Measurements from ENCODE around the gene EEF1B2.
"Not testable (repeated sequence)": the region's sequence is repeated elsewhere in the genome, so short reads cannot be mapped to it uniquely, and the experiment has no call there.

The EEF1B2 gene

DNA sequence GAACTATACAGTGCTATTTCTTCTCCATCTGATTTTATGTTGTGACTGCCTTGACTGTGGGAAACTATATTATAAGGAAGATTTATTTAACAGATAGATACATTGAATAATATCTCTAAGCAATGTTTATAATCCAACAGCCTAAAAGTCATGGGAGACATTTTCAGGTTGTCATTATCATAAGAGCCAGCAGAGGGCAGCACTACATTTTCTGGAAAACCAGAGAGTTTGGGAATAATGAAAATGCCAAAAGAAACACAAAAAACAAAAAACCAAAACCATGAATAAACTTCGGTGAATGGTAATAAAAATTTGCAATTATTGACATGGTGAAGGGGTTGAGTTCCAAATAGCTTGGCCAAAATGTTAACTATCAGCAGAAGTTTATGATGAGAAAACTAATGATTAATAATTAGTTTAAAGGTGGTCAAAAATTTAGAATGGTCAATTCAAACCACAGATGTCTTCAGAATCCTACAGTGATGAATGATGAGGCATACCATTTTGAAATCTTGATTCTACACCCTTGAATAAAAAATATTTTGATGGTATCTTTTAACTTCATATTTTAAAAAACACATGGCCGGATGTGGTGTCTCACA is 4.7 kb downstream of the EEF1B2 start:
- peak; percentile 64 for DNase-seq (ENCODE audit: low spot score)

DNA sequence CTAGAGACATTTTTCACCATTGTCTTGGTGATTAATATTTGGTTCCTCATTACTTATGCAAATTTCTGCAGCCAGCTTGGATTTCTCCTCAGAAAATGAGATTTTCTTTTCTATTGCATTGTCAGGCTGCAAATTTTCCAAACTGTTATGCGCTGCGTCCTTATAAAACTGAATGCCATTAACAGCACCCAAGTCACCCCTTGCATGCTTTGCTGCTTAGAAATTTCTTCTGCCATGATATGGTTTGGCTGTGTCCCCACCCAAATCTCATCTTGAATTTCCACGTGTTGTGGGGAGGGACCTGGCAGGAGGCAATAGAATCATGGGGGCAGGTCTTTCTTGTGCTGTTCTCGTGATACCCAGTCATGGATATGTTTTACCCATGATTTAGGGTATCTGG is 8.5 kb downstream of the EEF1B2 start:
- DNase-seq (ENCODE audit: low spot score), result not testable (repeated sequence)

DNA sequence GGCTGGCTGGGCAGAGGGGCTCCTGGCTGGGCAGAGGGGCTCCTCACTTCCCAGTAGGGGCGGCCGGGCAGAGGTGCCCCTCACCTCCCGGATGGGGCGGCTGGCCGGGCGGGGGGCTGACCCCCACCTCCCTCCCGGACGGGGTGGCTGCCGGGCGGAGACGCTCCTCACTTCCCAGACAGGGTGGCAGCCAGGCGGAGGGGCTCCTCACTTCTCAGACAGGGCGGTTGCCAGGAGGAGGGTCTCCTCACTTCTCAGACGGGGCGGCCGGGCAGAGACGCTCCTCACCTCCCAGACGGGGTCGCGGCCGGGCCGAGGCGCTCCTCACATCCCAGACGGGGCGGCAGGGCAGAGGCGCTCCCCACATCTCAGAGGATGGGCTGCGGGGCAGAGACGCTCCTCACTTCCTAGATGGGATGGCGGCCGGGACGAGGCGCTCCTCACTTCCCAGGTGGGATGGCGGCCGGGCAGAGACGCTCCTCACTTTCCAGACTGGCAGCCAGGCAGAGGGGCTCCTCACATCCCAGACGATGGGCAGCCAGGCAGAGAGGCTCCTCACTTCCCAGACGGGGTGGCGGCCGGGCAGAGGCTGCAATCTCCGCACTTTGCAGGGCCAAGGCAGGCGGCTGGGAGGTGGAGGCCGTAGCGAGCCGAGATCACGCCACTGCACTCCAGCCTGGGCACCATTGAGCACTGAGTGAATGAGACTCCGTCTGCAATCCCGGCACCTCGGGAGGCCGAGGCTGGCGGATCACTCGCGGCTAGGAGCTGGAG is 12.1 kb downstream of the EEF1B2 start:
- not testable (repeated sequence) for DNase-seq (ENCODE audit: low spot score)

- DNase-seq (ENCODE audit: low spot score), result no peak
These were observed 13.5 kb downstream of the EEF1B2 start for GRCh38 chr2:206173147-206173546.

DNA sequence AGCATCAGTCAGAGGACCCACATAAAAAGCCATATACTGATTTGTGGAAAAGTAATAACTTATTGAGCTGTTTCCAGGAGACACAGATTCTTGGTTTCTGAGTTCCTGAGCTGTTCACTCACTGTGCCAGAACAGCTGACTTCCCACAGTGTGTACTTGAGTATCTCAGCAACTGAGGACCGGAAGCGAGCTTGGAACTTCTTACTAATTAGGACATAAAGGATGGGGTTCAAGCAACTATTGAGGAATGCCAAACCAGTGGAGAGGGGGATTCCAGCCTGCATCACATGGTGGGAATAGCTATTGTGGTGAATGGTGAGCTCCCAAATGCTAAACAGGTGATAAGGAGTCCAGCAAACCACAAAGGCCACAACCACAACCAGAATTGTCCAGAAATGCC is 16.4 kb downstream of the EEF1B2 start:
- DNase-seq (ENCODE audit: low spot score), result no peak

DNA sequence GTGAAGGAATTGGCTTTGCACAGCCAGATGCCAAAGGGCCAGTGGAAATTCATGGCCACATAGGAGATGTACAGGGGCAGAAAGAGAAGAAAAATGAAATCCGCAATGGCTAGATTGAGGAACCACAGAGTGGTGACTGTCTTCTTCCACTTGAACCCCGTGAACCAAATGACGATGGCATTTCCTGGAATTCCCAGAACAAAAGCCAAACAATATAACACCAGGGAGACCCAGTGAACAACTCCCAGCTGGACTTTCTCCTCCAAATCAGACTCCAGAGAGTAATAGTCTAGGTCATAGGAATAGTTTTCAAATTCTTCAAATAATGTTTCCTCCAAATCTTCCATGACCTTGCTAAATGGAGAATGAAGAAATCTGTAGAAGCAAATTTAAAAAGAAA is 17.2 kb downstream of the EEF1B2 start:
- DNase-seq (ENCODE audit: low spot score), result no peak

- DNase-seq (ENCODE audit: low spot score), result not testable (repeated sequence)
These were observed 21.8 kb downstream of the EEF1B2 start for GRCh38 chr2:206181526-206181925.

GRCh38 chr2:206189691-206190090 is 30.0 kb downstream of the EEF1B2 start:
- no peak for DNase-seq (ENCODE audit: low spot score)

GRCh38 chr2:206190111-206190510 is 30.4 kb downstream of the EEF1B2 start:
- DNase-seq (ENCODE audit: low spot score), result no peak

DNA sequence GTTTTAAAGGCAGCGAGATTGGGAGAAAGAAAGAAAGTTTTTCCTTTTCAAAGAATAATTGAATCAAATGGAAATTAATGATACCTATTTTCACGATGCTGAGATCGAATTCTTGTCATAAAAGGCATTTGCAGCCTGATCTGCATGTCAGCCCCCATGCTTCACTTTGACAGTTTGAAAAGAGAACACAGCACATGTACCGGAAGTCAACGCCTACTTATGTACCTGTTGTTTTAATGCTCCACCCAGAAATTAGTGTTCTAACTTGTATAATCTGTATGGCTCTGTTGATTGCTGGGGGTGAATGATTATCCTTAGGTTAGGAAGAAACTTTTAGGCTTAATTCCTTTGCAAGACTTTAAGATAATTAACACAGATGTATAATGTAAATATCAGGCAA is 31.0 kb downstream of the EEF1B2 start:
- no peak for DNase-seq (ENCODE audit: low spot score)

DNA sequence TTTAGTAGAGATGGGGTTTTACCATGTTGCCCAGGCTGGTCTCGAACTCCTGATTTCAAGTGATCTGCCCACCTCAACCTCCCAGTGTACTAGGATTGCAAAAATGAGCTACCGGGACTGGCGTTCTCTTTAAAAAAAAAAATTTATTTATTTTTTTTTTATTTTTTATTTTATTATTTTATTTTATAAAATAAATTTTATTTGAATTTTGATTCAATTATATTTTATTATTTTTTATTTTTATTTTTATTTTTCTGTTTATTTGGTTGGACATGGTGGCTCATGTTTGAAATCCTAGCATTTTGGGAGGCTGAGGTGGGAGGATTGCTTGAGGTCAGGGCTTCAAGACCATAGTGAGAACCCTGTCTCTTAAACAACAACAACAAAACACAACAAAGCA is 32.5 kb downstream of the EEF1B2 start:
- no peak for DNase-seq (ENCODE audit: low spot score)

GRCh38 chr2:206193671-206194357 is 34.1 kb downstream of the EEF1B2 start:
- DNase-seq (ENCODE audit: low spot score), result no peak

DNA sequence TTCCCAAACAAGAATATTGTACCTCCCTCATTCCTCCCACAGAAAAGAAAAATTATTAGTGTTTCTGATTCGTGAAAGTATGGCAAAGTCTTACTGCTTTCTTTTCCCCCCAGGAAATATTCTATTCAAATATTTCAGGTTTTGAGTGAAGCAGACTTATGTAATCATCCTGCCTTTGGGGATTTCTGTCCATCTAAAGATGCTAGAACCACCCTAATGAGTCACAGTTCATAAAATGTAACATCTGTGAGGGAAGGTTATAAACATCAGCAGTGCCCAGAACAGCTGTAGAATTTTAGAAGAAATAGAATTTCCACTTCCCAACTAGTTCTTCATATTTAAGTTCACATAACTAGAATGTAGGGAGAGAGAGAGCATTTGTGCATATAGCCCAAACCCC is 39.0 kb downstream of the EEF1B2 start:
- no peak for DNase-seq (ENCODE audit: low spot score)

DNA sequence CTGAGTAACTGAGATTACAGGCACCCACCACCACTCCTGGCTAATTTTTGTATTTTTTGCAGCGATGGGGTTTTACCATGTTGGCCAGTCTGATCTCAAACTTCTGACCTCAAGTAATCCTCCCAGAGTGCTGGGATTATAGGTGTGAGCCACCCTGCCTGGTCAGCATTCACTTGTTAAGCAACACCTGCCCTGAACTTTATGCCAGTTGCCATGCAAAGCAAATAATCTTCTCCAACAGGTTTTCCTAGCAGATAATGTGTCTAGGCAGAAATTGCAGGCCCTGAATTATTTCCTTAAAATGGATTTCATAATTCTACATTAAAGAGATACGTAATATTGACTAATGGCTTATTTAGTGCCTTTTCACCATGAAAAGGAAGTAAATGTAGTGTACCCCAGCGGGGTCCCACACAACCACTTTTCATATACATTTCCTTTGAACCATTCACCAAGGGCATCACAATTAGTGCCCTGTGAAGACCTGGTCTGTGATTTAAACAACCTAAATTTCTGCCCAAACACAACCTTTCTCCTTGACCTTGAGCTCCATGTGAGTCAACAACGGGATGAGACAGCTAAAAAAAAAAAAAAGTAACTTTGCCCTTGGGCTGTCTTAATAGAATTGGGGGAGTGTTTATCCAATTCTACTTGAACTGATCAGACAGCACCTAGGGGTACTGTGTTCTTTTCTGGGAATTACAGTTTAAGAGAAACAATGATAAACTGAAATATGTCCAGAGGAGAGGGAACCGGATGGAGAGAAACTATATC is 41.6 kb downstream of the EEF1B2 start:
- DNase-seq (ENCODE audit: low spot score), result no peak

DNA sequence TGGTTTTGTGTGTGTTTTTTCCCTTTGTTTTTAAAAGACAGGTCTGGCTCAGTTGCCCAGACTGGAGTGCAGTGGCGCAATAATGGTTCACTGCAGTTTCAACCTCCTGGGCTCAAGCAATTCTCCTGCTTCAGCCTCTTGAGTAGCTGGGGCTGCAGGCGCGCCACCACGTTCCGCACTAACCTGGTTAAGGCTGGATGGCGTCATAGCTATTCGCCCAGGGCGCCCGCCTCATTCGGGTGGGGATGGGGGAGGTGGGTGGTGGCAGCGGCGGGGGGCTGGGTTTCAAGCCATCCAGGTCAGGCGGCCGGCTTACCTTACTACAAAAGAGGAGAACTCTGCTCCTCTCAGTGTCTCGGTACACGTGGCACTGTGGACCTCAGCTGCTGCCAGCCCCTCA is 42.8 kb downstream of the EEF1B2 start:
- no peak for DNase-seq (ENCODE audit: low spot score)

GRCh38 chr2:206203331-206203730 is 43.6 kb downstream of the EEF1B2 start:
- no peak for DNase-seq (ENCODE audit: low spot score)

- DNase-seq (ENCODE audit: low spot score), result no peak
These were observed 45.0 kb downstream of the EEF1B2 start for GRCh38 chr2:206204710-206205109.

DNA sequence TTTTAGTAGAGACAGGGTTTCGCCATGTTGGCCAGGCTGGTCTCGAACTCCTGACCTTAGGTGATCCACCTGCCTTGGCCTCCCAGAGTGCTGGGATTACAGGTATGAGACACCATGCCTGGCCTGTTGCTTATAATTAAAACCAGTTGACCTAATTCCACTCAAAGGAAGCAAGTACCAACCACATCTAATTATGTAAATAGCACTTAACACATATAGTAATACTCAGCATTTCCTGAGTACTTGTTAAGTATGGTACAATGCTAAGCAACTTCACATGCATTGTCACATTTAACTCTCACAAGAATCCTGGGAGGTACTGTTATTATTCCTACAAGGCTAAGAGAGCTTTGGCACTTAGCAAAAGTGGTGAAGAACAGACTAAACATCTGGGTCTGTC is 47.6 kb downstream of the EEF1B2 start:
- DNase-seq (ENCODE audit: low spot score), result not testable (repeated sequence)

DNA sequence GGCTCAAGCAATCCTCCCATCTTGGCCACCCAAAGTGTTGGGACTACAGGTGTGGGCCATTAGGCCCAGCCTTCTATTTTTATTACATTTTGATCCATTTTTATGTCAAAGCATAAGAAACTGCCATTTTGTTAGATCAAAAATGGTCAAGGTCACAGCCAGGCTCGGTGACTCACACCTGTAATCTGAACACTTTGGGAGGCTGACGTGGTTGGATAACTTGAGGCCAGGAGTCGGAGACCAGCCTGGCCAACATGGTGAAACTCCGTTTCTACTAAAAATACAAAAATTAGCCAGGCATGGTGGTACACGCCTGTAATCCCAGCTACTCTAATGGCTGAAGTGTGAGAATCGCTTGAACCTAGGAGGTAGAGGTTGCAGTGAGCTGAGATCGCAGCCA is 49.2 kb downstream of the EEF1B2 start:
- no peak for DNase-seq (ENCODE audit: low spot score)

GRCh38 chr2:206211657-206212255 is 52.1 kb downstream of the EEF1B2 start:
- DNase-seq (ENCODE audit: low spot score), result no peak
